Aorta (tissue), 5 donors: Measurements from ENCODE around the gene C10orf143. TPM values are rescaled to one million over a fixed set of nuclear protein-coding genes. Genes with fewer than 3 reads are reported as not detected.

Experiments
- ATAC-seq: fragments of 200-7000 bp; cut with Tn5 transposase; one replicate; pipeline ENCODE4 v1.9.1; 2022; ENCODE audit warnings: moderate library complexity; ENCODE audit not compliant: low FRiP score
- DNase-seq, 2 donors: peaks; one replicate each; pipeline ENCODE4 v3.0.0-alpha.2; 2020
- H3K27ac ChIP-seq, 2 donors: one replicate each; pipeline ENCODE4 v1.5.1; 2013; ENCODE audit warnings: low read length in 2 of 2, mild to moderate bottlenecking in 2 of 2, moderate library complexity in 2 of 2, control low read depth in 1 of 2, inconsistent platforms in 1 of 2, low read depth in 1 of 2
- H3K27me3 ChIP-seq, 2 donors: one replicate each; pipeline ENCODE4 v1.6.1; 2013; ENCODE audit warnings: control low read depth in 1 of 2, low read length in 1 of 2, mild to moderate bottlenecking in 1 of 2, moderate library complexity in 1 of 2; ENCODE audit not compliant: insufficient read depth in 2 of 2, control insufficient read depth in 1 of 2
- H3K36me3 ChIP-seq, 2 donors: one replicate each; pipeline ENCODE4 v1.6.1; 2013; ENCODE audit warnings: control low read depth in 1 of 2, low read length in 1 of 2, mild to moderate bottlenecking in 1 of 2; ENCODE audit not compliant: insufficient read depth in 2 of 2, control insufficient read depth in 1 of 2
- H3K4me1 ChIP-seq, 2 donors: one replicate each; pipeline ENCODE4 v1.6.1; 2013; ENCODE audit warnings: low read length in 2 of 2, control low read depth in 1 of 2, mild to moderate bottlenecking in 1 of 2, moderate library complexity in 1 of 2; ENCODE audit not compliant: insufficient read depth in 2 of 2, control insufficient read depth in 1 of 2
- H3K4me3 ChIP-seq, 2 donors: one replicate each; pipeline ENCODE4 v1.5.1; 2013; ENCODE audit warnings: low read length in 2 of 2, control low read depth in 1 of 2, mild to moderate bottlenecking in 1 of 2
- H3K9me3 ChIP-seq: one replicate; pipeline ENCODE4 v1.6.1; 2013; ENCODE audit warnings: mild to moderate bottlenecking, low read length; ENCODE audit not compliant: control insufficient read depth
- WGBS, 2 donors: extraction: QIAGEN DNeasy Blood & Tissue Kit; methylation state at CpG; one replicate each; pipeline ENCODE4 v1.1.7; 2013; 5-methylcytosine and 5-hydroxymethylcytosine counted together
- intact Hi-C, 2 donors: fragments of 100-400 bp; cut with DNase I; formaldehyde crosslinking; loops; one replicate each; pipeline versions ENCODE4 v1.14.2 to v1.15.0; 2022
- polyA plus RNA-seq, 2 donors: library from polyadenylated mRNA; stranded (reverse); fragments of 200-250 nt; gene quantifications; one replicate each; pipeline ENCODE4 v1.2.3, GENCODE V29; 2013
- total RNA-seq, 2 donors: library from RNA; stranded (reverse); fragmentation: NEBNext Ultra II Directional; extraction: Animal tissue kit (Norgen Biotek cat#: 25700); gene quantifications; one replicate each; pipeline ENCODE4 v1.2.1, GENCODE V29; 2021
- donor health status: healthy with polysubstance abuse.
- donor health status: Bipolar disorder and iron deficiency.
- donor health status: DM: no; HTN: no; CAD: no.
- donor health status: DM: no; HTN: no; CAD: no.
- donor health status: DM: yes; HTN: yes; CAD: no.

Gene C10orf143
- total and polyA plus RNA-seq, 4 donors = 1.9 to 7.5 (median 5.0) TPM

DNA sequence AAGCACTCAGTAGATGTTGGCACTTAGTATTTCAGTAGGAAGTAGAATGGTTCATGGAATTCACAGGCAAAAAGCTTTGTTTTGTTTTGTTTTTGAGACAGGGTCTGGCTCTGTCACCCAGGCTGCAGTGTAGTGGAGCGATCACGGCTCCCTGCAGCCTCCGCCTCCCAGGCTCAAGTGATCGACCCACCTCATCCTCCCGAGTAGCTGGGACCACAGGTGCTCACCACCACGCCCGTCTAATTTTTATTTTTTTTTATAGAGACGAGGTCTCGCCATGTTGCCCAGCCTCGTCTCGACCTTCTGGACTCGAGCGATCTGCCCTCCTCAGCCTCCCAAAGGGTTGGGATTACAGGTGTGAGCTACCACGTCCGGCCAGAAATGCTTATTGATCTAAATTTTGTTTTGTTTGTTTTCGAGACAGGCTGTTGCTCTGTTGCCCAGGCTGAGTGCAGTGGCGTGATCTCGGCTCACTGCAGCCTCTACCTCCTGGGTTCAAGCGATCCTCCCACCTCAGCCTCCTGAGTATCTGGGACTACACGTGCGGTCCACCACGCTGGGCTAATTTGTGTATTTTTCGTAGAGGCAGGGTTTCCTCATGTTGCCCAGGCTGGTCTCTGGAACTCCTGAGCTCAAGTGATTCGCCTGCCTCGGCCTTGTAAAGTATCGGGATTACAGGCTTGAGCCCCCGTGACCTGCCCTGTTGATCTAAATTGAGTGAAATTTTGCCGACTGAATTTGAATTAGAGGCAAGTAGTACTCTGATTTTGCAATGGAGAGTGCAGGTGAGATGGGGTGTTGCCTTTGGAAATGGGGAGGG is 27.2 kb upstream of the C10orf143 start:
- no peak for DNase-seq
- H3K4me3 ChIP-seq = peak overlapping the region in 1 of 2 donors; percentile 97
- H3K36me3 ChIP-seq = no peaks in the 10 kb centered on the region
- 89 to 90% methylated on average over 28 of the region's 28 CpGs for WGBS, 2 donors
- no peak for ATAC-seq
- H3K4me1 ChIP-seq = peaks cover 0 to 14% of the 10 kb centered on the region in 2 donors
- no peak overlapping the region for H3K27ac ChIP-seq
- no peaks in the 10 kb centered on the region for H3K27me3 ChIP-seq
- intact Hi-C loops = no loop called here
- H3K9me3 ChIP-seq = no peaks in the 10 kb centered on the region

DNA sequence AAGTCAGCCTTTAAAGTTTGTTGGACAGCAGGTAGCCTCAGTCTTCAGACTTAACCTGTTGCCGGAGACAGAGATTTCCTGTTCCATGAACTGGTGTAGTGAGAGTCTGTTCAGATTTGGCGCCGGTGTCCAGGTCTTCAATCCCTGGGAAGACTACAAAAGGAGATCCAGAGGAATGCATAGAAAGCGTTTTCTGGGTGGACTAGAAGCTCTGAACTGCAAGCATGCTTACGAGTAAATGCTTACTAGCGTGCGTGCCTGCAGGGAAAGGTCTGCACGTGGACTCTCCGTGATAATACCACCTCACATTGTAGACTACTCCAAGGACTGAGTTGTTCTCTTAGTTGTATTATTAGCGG is 26.4 kb upstream of the C10orf143 start:
- 1 to 2% methylated on average over 10 of the region's 10 CpGs for WGBS, 2 donors
- no peak for ATAC-seq
- Histone ChIP-seq H3K4me1 (peaks cover 0 to 14% of the 10 kb centered on the region in 2 donors), H3K4me3 (peak overlapping the region; percentile 97 to 99), H3K36me3 (no peaks in the 10 kb centered on the region), H3K27me3 (no peaks in the 10 kb centered on the region), H3K9me3 (no peaks in the 10 kb centered on the region), H3K27ac (peak overlapping the region in 1 of 2 donors; percentile 29)
- DNase-seq = no peak
- intact Hi-C loops = no loop called here

DNA sequence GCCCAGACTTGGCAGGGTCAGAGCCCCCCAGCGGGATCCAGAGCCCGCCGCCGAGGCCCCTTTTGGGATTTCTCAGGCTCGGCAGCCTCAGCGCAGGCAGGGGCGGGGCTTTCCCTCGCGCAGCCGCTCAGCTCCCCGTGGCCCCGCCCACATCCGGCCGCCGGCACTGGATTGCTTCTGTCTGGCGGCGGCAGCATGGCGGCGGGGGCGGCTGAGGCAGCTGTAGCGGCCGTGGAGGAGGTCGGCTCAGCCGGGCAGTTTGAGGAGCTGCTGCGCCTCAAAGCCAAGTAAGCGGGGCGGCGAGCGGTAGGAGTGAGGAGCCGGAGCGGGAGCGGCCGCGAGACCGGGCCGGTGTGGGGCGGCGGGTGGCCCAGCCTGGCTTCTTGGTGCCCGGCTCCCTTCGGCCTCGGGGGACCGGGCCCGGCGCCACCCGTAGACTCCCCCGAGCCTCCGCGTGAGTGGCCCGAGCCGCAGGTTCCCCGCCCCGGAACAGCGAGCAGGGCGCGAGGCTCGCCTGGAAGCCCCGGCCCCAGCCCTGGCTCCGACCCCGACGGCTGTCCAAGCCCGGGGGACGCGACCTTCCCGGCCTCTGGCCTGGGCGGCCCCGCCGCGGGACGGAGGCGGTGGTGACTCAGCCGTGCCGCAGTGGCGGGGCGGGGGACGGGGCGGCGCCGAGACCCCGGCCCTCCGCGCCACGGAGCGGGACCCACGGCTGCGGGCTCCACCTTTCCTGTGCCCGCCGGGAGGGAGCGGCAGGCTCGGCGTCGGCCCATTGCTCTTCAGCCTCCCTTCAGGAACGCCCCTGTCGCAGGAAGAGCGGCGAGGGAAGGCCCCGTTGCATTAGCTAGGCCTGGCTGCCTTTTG is 25.8 kb upstream of the C10orf143 start, which contains the start of gene GLRX3:
TSS of gene GLRX3 (plus strand) at position 166 of the 864 bp plus-strand sequence. CDS start at position 196, 30 bp downstream.
- DNase-seq (peak; percentile 92 to 96), ATAC-seq (peak; percentile 98)
- 0% methylated on average over 77 to 96 of the region's 96 CpGs for WGBS, 2 donors
- H3K9me3 ChIP-seq = no peaks in the 10 kb centered on the region
- no peaks in the 10 kb centered on the region for H3K27me3 ChIP-seq
- H3K4me1 ChIP-seq = peaks cover 0 to 14% of the 10 kb centered on the region in 2 donors
- peak within 1 kb of the TSS; percentile 97 to 99 for H3K4me3 ChIP-seq
- intact Hi-C loops = loop anchor here (1.0 kb wide), 1 partner anchor 25 kb away; no protein-coding TSS in a partner anchor
- no peaks in the 10 kb centered on the region for H3K36me3 ChIP-seq
- H3K27ac ChIP-seq = peak within 1 kb of the TSS in 1 of 2 donors; percentile 74

DNA sequence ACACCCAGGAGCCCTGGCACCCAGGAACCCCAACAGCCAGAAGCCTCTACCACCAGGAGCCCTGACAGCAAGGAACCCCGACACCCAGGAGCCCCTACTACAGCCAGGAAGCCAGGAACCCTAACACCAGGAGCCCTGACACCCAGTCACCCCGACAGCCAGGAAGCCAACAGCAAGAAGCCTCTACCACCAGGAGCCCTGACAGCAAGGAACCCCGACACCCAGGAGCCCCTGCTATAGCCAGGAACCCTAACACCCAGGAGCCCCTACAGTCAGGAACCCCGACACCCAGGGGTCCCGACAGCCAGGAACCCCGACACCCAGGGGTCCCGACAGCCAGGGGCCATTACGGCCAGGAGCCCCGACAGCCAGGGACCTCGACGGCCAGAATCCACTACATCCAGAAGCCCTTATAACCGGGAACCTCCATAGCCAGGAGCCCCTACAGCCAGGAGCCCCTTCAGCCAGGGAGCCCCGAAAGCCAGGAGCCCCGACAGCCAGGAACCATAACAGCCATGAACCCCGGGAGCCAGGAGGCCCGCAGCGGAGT is 25.1 kb upstream of the C10orf143 start:
- H3K4me1 ChIP-seq = peaks cover 0 to 14% of the 10 kb centered on the region in 2 donors
- H3K9me3 ChIP-seq = no peaks in the 10 kb centered on the region
- peak; percentile 4 for ATAC-seq
- H3K4me3 ChIP-seq = peak overlapping the region; percentile 97 to 99
- peak overlapping the region in 1 of 2 donors; percentile 52 for H3K27ac ChIP-seq
- H3K27me3 ChIP-seq = no peaks in the 10 kb centered on the region
- 21 to 23% methylated on average over 16 to 17 of the region's 17 CpGs for WGBS, 2 donors
- no peaks in the 10 kb centered on the region for H3K36me3 ChIP-seq
- DNase-seq = no peak
- intact Hi-C loops = loop anchor here (1.0 kb wide), 1 partner anchor 24 kb away; no protein-coding TSS in a partner anchor

DNA sequence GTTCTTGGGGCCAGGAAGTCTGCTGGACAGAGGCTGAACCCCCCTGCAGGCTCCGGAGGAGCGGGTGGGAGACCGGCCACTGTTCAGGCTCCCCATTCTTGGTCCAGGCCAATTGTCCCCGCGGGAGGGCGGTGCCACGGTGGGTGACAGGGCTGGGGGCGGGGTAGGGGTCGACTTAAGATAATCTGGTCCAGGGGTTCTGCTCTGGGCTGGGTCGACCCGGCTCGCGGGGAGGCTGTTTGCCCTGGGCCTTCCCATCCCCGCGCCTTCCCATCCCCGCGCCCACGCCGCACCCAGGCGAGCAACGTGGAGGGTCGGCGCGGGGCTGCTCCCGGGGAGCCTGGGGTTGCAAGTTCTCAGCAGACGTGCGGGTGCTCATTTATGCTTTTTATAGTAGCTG is 18.3 kb upstream of the C10orf143 start:
- Histone ChIP-seq H3K4me3 (no peak overlapping the region), H3K9me3 (no peaks in the 10 kb centered on the region), H3K36me3 (no peaks in the 10 kb centered on the region), H3K27ac (no peak overlapping the region), H3K4me1 (no peaks in the 10 kb centered on the region), H3K27me3 (no peaks in the 10 kb centered on the region)
- peak; percentile 63 for ATAC-seq
- DNase-seq = no peak
- intact Hi-C loops = no loop called here
- WGBS, 2 donors = 19 to 34% methylated on average over 27 of the region's 27 CpGs

DNA sequence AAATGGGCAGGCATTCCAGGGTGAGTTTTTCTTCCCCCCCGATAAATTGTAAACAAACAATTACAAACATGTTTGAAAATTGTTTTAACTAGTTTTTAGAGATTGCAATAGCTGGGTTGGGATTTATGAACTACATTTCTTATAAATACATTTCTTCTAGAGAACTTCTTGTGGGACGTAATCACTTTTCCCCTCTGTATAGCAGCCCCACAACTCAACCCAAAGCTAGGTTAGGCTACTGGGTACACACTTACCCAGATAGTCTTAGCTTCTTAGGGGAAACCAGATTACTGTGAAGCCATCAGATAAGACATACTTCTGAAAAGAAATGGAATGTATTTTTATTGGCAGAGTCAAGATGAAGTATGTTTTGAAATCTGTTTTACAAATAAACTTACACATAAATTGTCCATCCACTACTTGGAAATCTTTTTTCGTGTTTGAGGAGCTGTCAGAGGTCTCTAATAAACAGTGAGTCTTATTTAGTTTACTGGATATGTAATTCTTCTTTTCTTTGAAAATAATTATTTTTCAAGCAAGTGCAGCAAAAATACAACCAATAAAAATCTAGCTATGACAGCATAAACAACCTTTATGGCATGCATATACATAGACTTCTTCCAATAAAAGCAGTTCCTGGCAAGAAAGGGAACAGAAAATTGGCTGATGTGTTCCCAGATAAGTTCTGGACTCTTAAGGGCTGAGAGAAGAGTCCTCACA is 17.6 kb upstream of the C10orf143 start:
- intact Hi-C loops = no loop called here
- Histone ChIP-seq H3K9me3 (no peaks in the 10 kb centered on the region), H3K4me3 (no peak overlapping the region), H3K27ac (no peak overlapping the region), H3K36me3 (no peaks in the 10 kb centered on the region), H3K27me3 (no peaks in the 10 kb centered on the region), H3K4me1 (no peaks in the 10 kb centered on the region)
- WGBS, 2 donors = 5 to 6% methylated on average over 3 of the region's 3 CpGs
- DNase-seq (no peak), ATAC-seq (no peak)

DNA sequence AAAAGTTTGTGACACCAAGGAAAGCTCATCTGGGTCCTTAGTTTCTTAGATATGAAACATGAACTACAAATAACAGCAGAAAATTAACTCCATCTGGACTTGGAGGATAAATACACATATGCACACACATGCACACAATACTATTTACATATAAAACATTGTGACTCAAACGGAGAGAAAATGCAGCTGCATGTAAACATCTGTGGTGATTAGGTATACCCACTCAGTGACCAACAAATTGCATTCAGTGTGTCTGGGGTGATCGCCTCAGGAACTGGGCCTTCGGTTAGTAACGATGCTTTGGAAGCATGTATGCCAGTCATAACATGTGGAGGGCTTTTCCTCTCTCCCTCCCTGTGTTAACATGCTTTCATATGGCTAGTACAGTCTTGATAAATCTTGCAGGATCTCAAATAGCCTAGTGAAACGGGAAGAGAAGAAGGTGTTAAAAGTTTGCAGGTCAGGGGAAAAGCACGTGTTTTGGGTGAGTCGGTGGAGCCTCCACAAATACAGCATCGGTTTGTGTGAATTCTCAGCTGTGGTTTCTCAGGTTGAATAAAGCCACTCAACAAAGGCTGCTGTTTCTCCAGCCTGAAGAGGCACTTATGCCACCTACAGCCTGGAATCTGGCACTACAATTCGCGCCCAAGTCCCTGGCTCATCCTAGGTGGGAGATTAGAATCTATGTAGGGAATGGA is 16.9 kb upstream of the C10orf143 start:
- DNase-seq (peak in 1 of 2 donors; percentile 82), ATAC-seq (peak; percentile 77)
- 6 to 7% methylated on average over 10 of the region's 10 CpGs for WGBS, 2 donors
- intact Hi-C loops = no loop called here
- Histone ChIP-seq H3K27me3 (no peaks in the 10 kb centered on the region), H3K9me3 (no peaks in the 10 kb centered on the region), H3K36me3 (no peaks in the 10 kb centered on the region), H3K4me1 (no peaks in the 10 kb centered on the region), H3K27ac (no peak overlapping the region), H3K4me3 (no peak overlapping the region)
